ENCODE data around the gene CRELD2. TPM values are rescaled to one million over a fixed set of nuclear protein-coding genes. Genes with fewer than 3 reads are reported as not detected.

CRELD2 gene
- total and polyA plus RNA-seq, 2 of the 13 experiments (the other 11 are each of a cell fraction or from before 2014, with no cell fraction given) = 17.2 to 44.7 TPM

- TF ChIP-seq MYC (CRISPR knock-in tag; IDR thresholded peaks at IDR 0.05; ENCODE audit: borderline replicate concordance) = peak; percentile 98
- TF ChIP-seq MLLT10 (CRISPR knock-in tag; IDR thresholded peaks at IDR 0.05) = no peak
- peak; percentile 88 for TF ChIP-seq IRF2 (CRISPR knock-in tag; IDR thresholded peaks at IDR 0.05)
- 0 out of 2 replicates have a peak, but pooled peaks have one; percentile 29 for TF ChIP-seq ZNF879 (CRISPR knock-in tag; IDR thresholded peaks at IDR 0.05)
- no peak for TF ChIP-seq SRF (IDR thresholded peaks at IDR 0.05; ENCODE audit: low read depth, low read length)
- peak; percentile 25; the same call in 1 of the 2 replicates for TF ChIP-seq ZNF709 (CRISPR knock-in tag; IDR thresholded peaks at IDR 0.05)
- TF ChIP-seq ATAD3A (CRISPR knock-in tag; IDR thresholded peaks at IDR 0.05) = no peak
- no peak for TF ChIP-seq MZF1 (CRISPR knock-in tag; IDR thresholded peaks at IDR 0.05; ENCODE audit: borderline replicate concordance)
- no peak for TF ChIP-seq PAF1 (CRISPR knock-in tag; IDR thresholded peaks at IDR 0.05)
- TF ChIP-seq ZNF430 (CRISPR knock-in tag; IDR thresholded peaks at IDR 0.05) = peak; percentile 50; the same call in 1 of the 2 replicates
- TF ChIP-seq SMAD3 (CRISPR knock-in tag; IDR thresholded peaks at IDR 0.05) = peak; percentile 78; the same call in 1 of the 2 replicates
- no peak for TF ChIP-seq ZC3H4 (CRISPR knock-in tag; IDR thresholded peaks at IDR 0.05; ENCODE audit: borderline replicate concordance)
- no peak for TF ChIP-seq KLF15 (CRISPR knock-in tag; IDR thresholded peaks at IDR 0.05; ENCODE audit: borderline replicate concordance)
- peak; percentile 46; the same call in 1 of the 2 replicates for TF ChIP-seq CBFB (CRISPR knock-in tag; IDR thresholded peaks at IDR 0.05)
- TF ChIP-seq ZNF713 (CRISPR knock-in tag; IDR thresholded peaks at IDR 0.05) = no peak
- peak; percentile 75; the same call in 1 of the 2 replicates for TF ChIP-seq ZNF256 (CRISPR knock-in tag; conservative IDR thresholded peaks at IDR 0.05)
- TF ChIP-seq ZNF414 (CRISPR knock-in tag; IDR thresholded peaks at IDR 0.05) = peak; percentile 91; the same call in 1 of the 2 replicates
- peak; percentile 51; the same call in 1 of the 2 replicates for TF ChIP-seq FOXC1 (CRISPR knock-in tag; IDR thresholded peaks at IDR 0.05; ENCODE audit: borderline replicate concordance)
- peak; percentile 87; the same call in 1 of the 2 replicates for TF ChIP-seq MEF2D (CRISPR knock-in tag; IDR thresholded peaks at IDR 0.05)
- TF ChIP-seq MIXL1 (CRISPR knock-in tag; IDR thresholded peaks at IDR 0.05) = peak; percentile 84; the same call in 1 of the 2 replicates
- TF ChIP-seq CEBPB (IDR thresholded peaks at IDR 0.05; ENCODE audit: borderline replicate concordance, low read depth, low read length) = no peak
- TF ChIP-seq CBX2 (IDR thresholded peaks at IDR 0.05; ENCODE audit: low read depth, low read length) = no peak
- no peak for TF ChIP-seq CBX2 (CRISPR knock-in tag; IDR thresholded peaks at IDR 0.05; ENCODE audit: low read depth)
- no peak for TF ChIP-seq ZSCAN20 (CRISPR knock-in tag; IDR thresholded peaks at IDR 0.05; ENCODE audit: borderline replicate concordance)
- 0 out of 2 replicates have a peak, but pooled peaks have one; percentile 16 for TF ChIP-seq ZNF121 (CRISPR knock-in tag; IDR thresholded peaks at IDR 0.05)
- TF ChIP-seq IRX3 (CRISPR knock-in tag; IDR thresholded peaks at IDR 0.05; ENCODE audit: borderline replicate concordance, low read depth) = no peak
- TF ChIP-seq SOX6 (IDR thresholded peaks at IDR 0.05) = no peak
- peak; percentile 60; the same call in 1 of the 2 replicates for TF ChIP-seq SOX6 (CRISPR knock-in tag; IDR thresholded peaks at IDR 0.05)
- TF ChIP-seq YEATS4 (CRISPR knock-in tag; IDR thresholded peaks at IDR 0.05; ENCODE audit: borderline replicate concordance) = no peak; the same call in 1 of the 2 replicates
- 0 out of 2 replicates have a peak, but pooled peaks have one; percentile 20 for TF ChIP-seq IRF1 (CRISPR knock-in tag; IDR thresholded peaks at IDR 0.05; ENCODE audit: low read depth)
- TF ChIP-seq GTF3A (CRISPR knock-in tag; conservative IDR thresholded peaks at IDR 0.05) = 0 out of 2 replicates have a peak, but pooled peaks have one; percentile 47
- TF ChIP-seq NFKB2 (CRISPR knock-in tag; IDR thresholded peaks at IDR 0.05; ENCODE audit: borderline replicate concordance) = peak; percentile 84; the same call in 1 of the 2 replicates
- no peak for TF ChIP-seq ZNF496 (CRISPR knock-in tag; IDR thresholded peaks at IDR 0.05; ENCODE audit: insufficient replicate concordance)
These were observed 52.2 kb downstream of the CRELD2 start (continued) for GRCh38 chr22:49970528-49971231.

Data from HepG2 (cell line).